HG02981 (cell line): ENCODE data around the gene XRCC2.

Experiments used
- ATAC-seq: cut with Tn5 transposase; IDR thresholded peaks from one replicate; pipeline ENCODE4 v1.9.1; 2021; ENCODE audit warnings: mild to moderate bottlenecking, moderate library complexity; ENCODE audit not compliant: unreplicated experiment

The XRCC2 gene

DNA sequence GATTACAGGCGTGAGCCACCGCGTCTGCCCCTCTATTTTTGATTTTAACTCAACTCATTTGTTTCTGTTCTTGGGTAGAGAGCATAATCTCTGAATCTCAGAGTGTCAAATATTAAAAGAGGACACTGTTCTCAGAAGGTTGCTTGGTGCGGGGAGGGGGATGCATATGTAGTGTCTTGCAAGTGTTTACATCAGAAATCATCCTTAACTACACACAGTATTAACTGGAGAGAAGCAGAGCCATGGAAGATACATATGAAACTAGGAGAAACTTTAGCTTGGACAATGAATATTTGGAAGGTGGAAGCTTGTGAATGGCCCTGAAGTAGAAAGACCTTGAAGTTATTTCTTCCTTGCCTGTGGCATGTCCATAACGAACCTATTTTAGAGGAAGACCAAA lies 57.5 kb downstream of the XRCC2 start:
- no peak for ATAC-seq

DNA sequence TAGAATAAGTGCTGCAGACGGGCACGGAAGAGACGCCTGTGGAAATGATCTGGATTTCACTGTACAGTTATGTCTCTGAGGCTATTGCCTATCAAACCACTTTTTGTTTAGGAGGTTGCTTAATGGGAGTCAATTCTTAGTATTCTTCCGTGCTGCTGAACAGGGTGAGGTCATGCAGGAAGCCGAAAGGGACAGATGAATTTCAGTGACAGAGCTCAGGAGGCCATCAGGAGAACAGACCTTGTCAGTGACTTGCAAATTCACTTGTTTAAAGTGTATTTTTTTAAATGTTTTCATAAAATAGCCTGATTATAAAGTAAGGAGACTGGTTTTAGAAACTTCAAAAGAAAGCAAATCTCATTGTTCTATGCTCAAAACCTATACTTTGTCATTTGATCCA lies 58.9 kb downstream of the XRCC2 start:
- ATAC-seq, result no peak

DNA sequence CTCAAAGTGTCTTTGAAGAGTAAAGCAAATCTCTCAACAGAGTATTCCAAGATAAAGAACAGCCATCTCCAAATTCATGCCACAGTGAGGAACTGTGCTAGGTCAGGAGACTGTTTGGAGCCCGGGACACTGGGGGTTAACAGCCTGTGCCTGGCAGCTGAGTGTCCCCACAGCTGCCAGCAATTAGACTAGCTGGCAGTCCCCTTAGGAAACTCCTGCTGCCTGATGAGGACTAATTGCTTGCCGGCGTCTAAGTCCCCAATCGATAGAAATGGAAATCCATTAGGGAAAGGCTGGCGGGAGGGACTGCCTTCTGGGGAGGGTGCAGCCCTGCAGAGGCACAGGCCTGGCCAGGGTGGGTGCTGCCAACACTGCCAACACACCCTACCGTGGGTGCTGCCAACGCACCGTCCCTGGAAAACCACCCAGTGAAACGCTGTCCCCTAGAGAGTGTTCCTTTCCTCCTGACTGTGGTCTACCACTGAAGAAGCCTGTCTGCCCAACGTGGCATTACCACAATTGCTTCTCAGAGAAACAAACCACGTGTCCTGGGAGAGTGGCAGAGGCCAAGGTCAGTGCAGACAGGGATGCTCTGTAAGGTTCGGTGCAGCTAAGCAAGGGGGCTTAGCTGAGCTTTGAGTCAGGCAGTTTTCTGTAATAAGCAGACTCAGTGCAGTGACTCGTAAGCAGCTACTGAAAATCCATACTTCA lies 60.8 kb downstream of the XRCC2 start:
- ATAC-seq, result no peak

DNA sequence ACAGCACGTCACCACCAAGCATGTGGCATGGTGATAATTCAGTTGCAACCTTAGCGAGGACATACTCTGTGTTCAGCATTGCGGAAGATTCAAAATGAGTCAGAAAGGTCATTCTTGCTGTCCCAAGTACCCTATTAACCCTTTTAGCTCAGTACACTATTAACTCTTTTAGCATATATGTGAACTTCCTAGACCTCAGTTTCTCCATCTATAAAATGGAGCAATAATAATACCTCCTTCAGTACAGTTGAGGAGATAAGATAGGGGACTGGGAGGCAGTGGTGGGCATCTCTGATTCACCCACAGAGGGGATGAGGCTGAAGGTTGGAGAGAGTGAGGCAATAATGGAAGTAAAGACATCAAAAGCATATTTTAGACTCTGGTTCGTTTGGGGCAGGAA lies 67.3 kb downstream of the XRCC2 start:
- ATAC-seq, result no peak

DNA sequence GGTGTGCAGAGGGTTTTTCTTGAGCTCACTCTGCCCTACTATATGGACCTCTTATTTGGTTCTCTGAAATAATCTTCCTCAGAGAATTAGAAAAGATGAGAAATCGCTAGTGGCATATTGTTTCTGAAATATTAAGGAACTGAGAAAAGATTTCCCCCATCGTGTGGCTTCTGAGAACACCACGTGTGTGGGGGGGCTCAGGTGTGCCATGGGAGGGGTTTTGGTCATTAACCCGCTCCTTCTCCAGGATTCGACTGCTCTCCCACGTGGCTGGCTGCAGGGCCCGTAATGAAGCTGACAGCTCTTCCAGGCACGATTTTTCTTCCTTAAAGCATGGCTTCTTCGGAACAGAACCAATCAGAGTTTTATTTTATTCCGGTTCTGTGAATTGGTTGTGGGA lies 67.7 kb downstream of the XRCC2 start:
- ATAC-seq, result no peak

DNA sequence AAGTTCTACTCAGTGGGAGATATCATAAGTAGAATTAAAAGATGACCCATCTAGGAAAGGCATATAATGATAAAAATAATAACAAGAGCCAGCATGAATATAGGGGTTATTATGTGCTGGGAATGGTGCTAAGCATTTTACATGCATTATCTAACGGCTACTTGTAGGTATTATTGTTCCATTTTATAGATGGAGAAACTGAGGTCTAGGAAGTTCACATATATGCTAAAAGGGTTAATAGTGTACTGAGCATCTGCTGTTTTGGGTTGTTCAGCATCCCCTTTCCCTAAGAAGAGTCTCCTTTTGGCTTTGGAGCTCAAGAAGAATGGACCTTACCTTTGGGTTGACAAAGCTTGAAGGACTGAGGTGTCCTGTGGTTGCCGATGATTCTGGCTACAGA lies 68.9 kb downstream of the XRCC2 start:
- ATAC-seq, result no peak

DNA sequence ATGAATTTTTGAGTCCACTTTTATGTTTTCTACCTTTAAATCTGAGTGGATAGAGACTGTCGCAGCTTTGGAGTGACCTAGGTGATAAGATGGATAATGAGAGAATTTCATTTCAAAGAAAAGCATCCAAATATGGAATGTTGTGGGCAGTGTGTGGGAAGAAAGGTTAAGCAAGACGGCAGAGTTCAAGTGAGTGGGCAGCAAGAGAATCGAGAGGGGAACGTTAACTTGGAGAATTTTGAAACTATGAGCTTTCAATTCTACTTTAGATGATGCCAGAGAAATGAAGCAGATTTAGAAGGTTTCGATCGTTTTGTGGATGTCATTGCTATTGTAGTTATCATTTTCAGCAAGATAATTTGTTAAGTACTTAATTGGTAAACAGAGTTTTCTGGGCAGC lies 73.0 kb downstream of the XRCC2 start:
- no peak for ATAC-seq

DNA sequence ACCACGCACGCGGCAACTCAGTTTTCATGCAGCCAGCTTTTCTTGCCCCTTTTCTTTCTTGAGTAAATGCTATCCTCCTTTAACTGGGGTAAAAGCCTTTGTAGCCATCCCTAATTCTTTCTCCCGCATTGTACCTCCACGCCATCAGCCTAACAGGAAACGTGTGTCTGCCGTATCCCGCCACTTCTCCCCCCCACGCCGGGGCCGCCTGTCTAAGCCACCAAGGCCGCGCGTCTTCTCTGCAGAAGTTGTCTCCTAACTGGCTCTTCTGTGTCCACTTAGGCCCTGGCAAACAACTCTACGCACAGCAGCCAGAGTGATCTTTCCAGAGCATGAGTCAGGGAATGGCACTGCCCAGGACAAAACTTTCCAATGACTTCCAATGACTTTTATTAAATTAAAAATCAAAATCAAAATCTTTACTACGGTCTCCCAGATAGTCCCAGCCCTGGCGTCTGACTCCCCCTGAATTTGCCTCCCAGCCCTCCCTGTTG lies 74.6 kb downstream of the XRCC2 start:
- ATAC-seq, result no peak

DNA sequence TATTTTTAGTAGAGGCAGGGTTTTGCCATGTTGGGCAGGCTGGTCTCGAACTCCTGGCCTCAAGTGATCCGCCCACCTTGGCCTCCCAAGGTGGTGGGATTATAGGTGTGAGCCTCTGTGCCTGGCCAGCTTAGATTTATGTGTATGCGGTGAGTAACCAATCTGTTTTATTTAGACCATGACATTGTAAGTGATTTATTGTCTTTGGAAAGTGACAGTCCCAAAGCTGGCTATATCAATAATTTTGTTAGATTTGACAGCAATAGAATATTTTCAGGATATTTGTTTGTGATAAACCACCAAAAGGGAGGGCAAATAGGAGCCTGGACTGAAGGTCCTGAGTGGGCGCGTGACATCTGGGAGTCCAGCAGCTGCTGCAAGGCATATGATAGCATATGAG lies 75.7 kb downstream of the XRCC2 start:
- no peak for ATAC-seq

DNA sequence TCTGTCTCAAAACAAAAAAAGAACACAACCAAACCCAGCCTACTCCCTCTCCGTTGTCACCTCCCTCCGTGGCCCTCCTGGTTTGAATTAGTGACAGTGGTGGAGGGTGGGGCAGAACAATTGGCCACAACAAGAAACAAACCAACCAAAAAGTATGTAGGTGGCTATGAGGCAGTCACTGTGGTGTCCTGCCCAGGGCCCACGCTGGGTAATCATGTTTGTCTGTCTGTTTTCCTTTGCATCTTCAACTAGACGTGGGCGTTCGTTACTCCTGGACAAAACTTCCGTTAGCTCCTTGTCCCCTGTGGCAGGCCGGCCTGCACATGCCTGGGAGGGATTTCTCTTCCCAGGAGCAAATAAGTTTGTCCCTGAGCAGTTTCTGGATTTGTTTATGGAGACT lies 78.4 kb downstream of the XRCC2 start:
- no peak for ATAC-seq

DNA sequence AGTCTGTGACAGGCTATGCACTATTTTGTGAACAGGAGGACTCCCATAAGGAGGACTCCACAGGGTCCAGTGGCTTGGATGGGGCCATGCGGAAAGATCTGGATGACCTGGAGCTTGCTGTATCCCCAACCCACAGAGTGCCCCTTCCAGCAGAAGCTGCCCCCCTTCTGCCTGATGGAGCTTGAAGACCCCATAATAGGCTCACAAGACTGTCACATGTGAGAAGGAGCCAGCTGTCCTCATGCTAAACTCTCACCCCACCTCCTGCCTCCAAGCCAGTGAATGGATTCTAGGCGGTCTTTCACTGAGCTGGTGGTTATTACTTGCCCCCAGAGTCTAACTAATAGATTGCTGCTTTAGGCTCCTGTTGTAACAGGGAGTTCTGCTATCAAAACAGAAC lies 79.1 kb downstream of the XRCC2 start:
- ATAC-seq, result no peak
